Mesodermal cell (in vitro differentiated cells): Measurements from ENCODE around the gene MEGF8.

ENCODE experiments used
- H3K27ac ChIP-seq: 2 replicates; pipeline ENCODE4 v1.7.0; 2013; ENCODE audit warnings: mild to moderate bottlenecking, low read depth, low read length, moderate library complexity; ENCODE audit not compliant: severe bottlenecking
- H3K36me3 ChIP-seq: 2 replicates; pipeline ENCODE4 v1.7.1; 2013; ENCODE audit warnings: mild to moderate bottlenecking, low read length, moderate library complexity; ENCODE audit not compliant: control insufficient read depth, insufficient read depth
- H3K4me1 ChIP-seq: one replicate; pipeline ENCODE4 v1.7.1; 2013; ENCODE audit warnings: mild to moderate bottlenecking, low read length; ENCODE audit not compliant: insufficient read depth, control insufficient read depth, poor library complexity, severe bottlenecking
- H3K4me3 ChIP-seq: 2 replicates; pipeline ENCODE4 v1.7.0; 2013; ENCODE audit warnings: low read length, control low read depth, mild to moderate bottlenecking; ENCODE audit not compliant: insufficient read depth, poor library complexity, severe bottlenecking; ENCODE audit errors: extremely low read depth
- H3K9me3 ChIP-seq: 2 replicates; pipeline ENCODE4 v1.7.1; 2013; ENCODE audit warnings: mild to moderate bottlenecking, low read length, moderate library complexity; ENCODE audit not compliant: control insufficient read depth
- WGBS, 2 experiments: methylation state at CpG; one replicate each; pipeline ENCODE4 v1.1.5; 2013; ENCODE audit warnings: missing lambda C conversion rate in 2 of 2; ENCODE audit not compliant: insufficient coverage in 2 of 2; 5-methylcytosine and 5-hydroxymethylcytosine counted together

MEGF8 gene

GRCh38 chr19:42422901-42423461 is 97.5 kb downstream of the MEGF8 start:
- H3K9me3 ChIP-seq = no peaks in the 10 kb centered on the region
- WGBS, 2 experiments = 5 to 6% methylated on average over 32 to 37 of the region's 38 CpGs
- H3K27ac ChIP-seq = no peak overlapping the region
- H3K4me1 ChIP-seq = peaks cover 2% of the 10 kb centered on the region
- H3K36me3 ChIP-seq = no peaks in the 10 kb centered on the region
- H3K4me3 ChIP-seq = peak overlapping the region; percentile 51

DNA sequence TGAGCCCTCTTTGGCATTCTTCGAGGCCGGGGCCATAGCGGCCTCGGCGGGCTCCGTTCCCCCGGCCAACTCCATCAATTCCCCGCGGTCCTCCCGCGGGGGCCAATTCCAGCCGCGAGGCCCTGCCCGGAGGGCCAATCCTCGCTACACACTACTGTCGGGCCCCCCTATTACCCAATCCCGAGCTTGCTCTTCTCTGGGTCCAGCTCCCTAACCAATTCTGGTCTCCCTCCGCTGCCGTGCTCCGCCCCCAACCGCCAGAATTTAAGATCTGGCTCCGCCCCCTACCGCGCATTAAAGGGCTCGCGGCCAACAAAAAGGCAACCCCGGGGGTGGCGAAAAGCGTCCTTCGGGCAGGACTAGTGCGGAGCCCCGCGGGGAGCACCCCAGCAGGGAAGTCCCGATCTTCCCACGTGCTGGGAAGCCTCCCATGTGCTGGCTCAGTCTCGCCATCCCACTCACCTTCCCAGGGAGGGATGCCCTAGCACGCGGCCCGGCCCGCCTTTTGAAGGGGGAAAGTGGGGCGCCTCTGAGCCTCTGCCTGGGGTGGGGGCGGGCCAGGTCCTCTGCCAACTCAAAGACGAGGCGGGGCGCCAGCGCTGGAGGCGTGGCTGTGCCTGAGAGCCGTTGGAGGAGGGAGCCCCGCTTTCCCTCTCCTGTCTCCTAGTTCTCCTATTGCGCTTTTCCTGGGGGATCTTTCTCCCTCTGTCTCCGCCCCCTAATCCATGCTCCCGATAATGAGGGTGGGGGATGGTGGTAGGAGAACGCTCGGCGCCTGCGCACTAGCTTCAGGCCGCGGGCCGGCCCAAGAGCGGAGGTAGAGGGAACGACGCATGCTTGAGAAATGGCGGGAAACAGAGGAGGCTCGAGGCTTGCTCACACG is 98.3 kb downstream of the MEGF8 start:
- Histone ChIP-seq H3K4me1 (peaks cover 2% of the 10 kb centered on the region), H3K27ac (no peak overlapping the region), H3K36me3 (no peaks in the 10 kb centered on the region), H3K4me3 (peak overlapping the region; percentile 51), H3K9me3 (no peaks in the 10 kb centered on the region)
- WGBS, 2 experiments = 33 to 38% methylated on average over 57 to 59 of the region's 65 CpGs

DNA sequence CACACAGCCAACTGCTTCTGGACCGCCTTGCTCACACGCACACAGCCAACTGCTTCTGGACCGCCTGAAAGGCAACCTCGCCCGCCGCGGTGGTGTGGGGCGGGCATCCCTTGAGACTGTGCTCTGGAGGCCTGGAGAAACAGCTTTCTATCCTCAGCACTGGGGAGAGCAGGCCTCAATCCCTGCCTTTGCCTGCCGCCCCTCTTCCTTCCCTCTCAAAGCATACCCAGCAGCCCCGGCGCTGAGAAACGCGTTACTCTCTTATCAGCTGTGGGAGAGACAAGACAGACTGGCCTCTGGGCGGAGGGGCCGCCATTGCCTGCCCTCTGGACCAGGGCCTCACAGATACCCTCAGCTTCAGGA is 98.9 kb downstream of the MEGF8 start:
- Histone ChIP-seq H3K36me3 (no peaks in the 10 kb centered on the region), H3K9me3 (no peaks in the 10 kb centered on the region), H3K4me3 (no peak overlapping the region), H3K27ac (no peak overlapping the region), H3K4me1 (peaks cover 2% of the 10 kb centered on the region)
- 93% methylated on average over 14 to 15 of the region's 15 CpGs for WGBS, 2 experiments

GRCh38 chr19:42424712-42425131 is 99.3 kb downstream of the MEGF8 start:
- Histone ChIP-seq H3K9me3 (no peaks in the 10 kb centered on the region), H3K4me1 (peaks cover 2% of the 10 kb centered on the region), H3K27ac (no peak overlapping the region), H3K36me3 (no peaks in the 10 kb centered on the region), H3K4me3 (no peak overlapping the region)
- WGBS, 2 experiments = 47 to 51% methylated on average over 12 of the region's 13 CpGs

DNA sequence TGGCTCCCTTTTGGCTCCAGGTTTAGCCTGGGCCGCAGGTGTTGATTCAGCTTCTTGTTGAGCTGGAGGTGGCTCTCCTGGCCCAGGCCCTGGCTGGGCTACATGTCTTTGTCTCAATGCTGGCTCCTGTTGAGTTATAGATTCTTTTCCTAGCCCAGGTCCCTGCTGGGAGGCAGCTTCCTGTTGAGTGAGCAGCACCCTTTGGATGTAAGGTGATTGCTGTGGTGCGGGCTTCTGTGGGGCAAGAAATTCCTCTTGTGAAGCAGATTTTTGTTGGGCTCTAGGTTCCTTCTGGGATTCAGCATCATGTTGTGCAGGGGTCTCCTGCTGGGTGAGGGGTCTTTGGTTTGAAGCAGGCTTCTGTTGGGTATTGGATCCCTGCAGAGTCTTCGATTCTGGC is 101.2 kb downstream of the MEGF8 start:
- H3K36me3 ChIP-seq = no peaks in the 10 kb centered on the region
- H3K9me3 ChIP-seq = no peaks in the 10 kb centered on the region
- 88 to 97% methylated on average over 3 of the region's 3 CpGs for whole genome bisulfite sequencing, 2 experiments
- H3K27ac ChIP-seq = no peak overlapping the region
- H3K4me3 ChIP-seq = no peak overlapping the region
- peaks cover 2% of the 10 kb centered on the region for H3K4me1 ChIP-seq

GRCh38 chr19:42427313-42427712 is 101.9 kb downstream of the MEGF8 start, which contains the start of gene LIPE:
Gene LIPE (minus strand): TSS chr19:42427388. CDS start chr19:42427149, 239 bp downstream.
- WGBS, 2 experiments = 80% methylated on average over 1 of the region's 4 CpGs; no CpG with 5 or more reads in 1 of the 2 experiments

More at GRCh38 chr19:42427313-42427712, 101.9 kb downstream of the MEGF8 start, which contains the start of gene LIPE:
- peaks cover 2% of the 10 kb centered on the region for H3K4me1 ChIP-seq
- H3K36me3 ChIP-seq = no peaks in the 10 kb centered on the region
- no peak within 1 kb of the TSS for H3K27ac ChIP-seq
- no peaks in the 10 kb centered on the region for H3K9me3 ChIP-seq
- H3K4me3 ChIP-seq = no peak within 1 kb of the TSS
